HG03439 (cell line): Measurements from ENCODE around the gene PTPRM.

Experiments
- ATAC-seq: cut with Tn5 transposase; IDR thresholded peaks from one replicate; pipeline ENCODE4 v1.9.1; 2021; ENCODE audit warnings: mild to moderate bottlenecking, moderate library complexity; ENCODE audit not compliant: unreplicated experiment

PTPRM gene

GRCh38 chr18:8366070-8366469 lies 799.0 kb downstream of the PTPRM start:
- ATAC-seq: no peak

GRCh38 chr18:8366656-8367055 lies 799.5 kb downstream of the PTPRM start:
- no peak for ATAC-seq

DNA sequence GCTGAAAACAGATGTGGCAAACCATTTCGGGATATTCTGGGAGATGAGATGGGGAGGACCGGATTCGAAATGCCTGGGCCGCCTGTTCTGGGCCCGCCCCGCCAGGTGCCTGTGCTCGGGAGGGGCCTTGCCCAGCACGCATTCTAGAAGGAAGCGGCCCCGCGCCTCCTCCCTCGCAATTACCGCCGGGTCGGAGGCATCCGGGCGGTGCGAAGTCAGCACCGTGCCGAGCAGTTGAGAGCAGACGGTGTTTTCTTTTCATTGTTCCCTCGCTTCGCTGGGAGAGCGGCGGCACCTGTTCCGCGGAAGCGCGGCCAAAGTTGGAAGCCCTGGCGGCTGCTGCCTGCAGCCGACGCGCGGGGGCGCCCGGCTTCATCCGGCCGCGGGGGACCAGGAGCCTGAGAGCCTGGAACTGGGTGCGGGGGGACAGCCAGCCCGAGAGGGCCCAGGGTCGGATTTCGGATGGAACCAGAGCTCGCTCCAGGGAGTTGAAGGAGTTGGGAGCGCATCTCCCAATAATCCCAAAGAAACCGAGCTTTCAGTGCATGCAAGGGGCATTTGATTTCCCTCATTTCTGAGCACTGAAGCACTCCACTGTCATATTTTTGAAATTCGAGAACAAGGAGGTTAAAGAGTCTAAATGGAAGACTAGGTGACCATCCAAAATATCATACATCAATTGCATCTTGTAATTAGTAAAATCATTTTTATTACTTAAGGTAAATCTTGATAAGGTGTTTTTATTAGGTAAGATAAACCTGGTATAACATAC lies 800.3 kb downstream of the PTPRM start:
- no peak for ATAC-seq

GRCh38 chr18:8368512-8369217 lies 801.5 kb downstream of the PTPRM start:
- ATAC-seq: no peak

DNA sequence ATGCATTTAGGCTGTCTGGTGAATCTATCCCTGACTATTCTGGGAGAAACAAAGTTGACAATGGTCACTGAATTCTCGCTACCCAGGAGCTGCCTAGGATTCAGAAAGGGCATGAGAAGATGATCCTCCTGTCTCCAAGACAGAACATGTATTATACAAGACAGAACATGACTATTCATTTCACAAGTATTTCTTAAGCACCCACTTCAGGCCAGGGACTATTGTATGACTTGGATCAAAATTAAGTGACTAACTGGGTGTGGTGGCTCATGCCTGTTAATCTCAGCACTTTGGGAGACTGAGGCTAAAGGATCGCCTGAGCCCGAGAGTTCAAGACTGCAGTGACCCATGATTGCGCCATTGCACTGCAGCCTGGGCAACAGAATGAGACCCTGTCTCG lies 806.4 kb downstream of the PTPRM start:
- ATAC-seq: no peak

- ATAC-seq: no peak
These were observed 807.6 kb downstream of the PTPRM start for GRCh38 chr18:8374676-8375075.

- ATAC-seq: no peak
These were observed 808.1 kb downstream of the PTPRM start for GRCh38 chr18:8375249-8375648.

DNA sequence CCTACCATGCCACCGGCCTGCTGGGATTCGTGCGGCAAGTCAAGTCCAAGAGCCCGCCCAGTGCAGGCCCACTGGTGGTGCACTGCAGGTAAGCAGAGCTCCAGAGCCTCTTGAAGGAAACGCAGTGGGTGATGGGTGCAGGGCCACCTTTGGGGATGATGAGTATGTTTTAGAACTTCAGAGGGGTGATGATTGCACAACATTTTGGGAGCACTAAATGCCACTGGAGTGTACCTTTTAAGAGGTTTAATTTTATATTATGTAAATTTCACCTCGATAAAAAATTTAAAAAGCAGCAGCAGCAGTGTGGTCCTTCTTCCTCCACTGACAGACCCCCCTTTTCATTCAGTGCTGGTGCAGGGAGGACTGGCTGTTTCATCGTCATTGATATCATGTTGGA lies 809.0 kb downstream of the PTPRM start:
- ATAC-seq: no peak

DNA sequence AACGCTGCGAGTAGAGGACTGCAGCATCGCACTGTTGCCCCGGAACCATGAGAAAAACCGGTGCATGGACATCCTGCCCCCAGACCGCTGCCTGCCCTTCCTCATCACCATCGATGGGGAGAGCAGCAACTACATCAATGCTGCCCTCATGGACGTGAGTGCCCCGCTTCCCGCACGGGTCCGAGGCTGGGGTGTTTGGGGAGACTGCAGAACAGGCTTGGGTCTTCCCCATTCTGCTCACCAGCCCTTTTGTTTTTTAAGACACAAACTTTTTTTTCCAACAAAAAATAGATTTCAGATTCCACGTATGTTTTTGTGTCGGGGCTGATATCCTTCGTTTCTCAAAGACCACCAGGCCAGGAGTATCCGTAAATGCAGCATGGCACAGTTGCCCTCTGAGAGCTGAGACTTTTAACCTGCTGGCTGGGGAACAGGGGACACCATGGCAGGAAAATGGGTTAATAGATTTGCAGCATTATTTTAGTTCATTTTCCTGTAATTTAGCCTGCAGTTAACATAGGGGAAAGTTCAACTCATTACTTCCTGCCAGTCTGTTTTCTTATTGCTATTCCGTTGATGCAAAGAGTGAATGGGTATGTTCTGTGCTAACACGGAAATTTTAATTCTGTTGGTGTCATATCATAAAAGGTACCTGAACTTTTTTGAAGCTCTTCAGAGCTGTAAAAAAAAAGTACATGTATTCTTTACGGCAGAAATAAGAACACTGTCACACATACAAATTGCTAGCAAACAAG lies 812.2 kb downstream of the PTPRM start:
- no peak for ATAC-seq

GRCh38 chr18:8380006-8380405 lies 812.9 kb downstream of the PTPRM start:
- no peak for ATAC-seq

- no peak for ATAC-seq
These were observed 813.8 kb downstream of the PTPRM start for GRCh38 chr18:8380926-8381325.

- ATAC-seq: no peak
These were observed 814.8 kb downstream of the PTPRM start for GRCh38 chr18:8381821-8382459.

GRCh38 chr18:8385400-8385799 lies 818.3 kb downstream of the PTPRM start:
- no peak for ATAC-seq

DNA sequence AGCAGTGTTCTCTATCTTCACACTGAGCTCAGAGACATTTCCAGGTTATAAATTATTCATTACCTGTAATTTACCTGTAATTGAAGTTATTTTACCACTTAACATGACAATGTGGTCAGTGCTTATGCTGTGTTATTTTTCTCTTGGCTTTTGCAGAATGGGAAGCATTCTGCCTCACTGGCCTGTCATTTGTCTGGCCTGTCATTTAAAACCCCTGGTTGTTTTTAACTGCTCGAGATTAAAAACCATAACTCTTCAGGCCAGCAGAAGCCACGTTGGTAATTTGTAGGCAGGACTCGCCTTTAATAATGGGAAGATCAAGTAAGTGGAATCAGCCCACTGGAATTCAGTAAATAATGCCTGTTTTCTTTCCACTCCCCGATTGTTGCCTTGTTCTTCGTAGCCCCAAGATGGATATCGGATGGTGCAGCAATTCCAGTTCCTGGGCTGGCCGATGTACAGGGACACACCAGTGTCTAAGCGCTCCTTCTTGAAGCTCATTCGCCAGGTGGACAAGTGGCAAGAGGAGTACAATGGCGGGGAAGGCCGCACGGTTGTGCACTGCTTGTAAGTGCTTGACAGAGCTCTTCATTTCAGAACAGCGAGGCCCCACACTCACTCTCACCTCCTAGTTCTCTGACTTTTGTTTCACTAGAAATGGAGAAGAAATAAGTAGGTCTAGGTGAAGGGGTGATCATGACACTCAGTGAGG lies 819.7 kb downstream of the PTPRM start:
- no peak for ATAC-seq

- no peak for ATAC-seq
These were observed 822.5 kb downstream of the PTPRM start for GRCh38 chr18:8389391-8390340.

DNA sequence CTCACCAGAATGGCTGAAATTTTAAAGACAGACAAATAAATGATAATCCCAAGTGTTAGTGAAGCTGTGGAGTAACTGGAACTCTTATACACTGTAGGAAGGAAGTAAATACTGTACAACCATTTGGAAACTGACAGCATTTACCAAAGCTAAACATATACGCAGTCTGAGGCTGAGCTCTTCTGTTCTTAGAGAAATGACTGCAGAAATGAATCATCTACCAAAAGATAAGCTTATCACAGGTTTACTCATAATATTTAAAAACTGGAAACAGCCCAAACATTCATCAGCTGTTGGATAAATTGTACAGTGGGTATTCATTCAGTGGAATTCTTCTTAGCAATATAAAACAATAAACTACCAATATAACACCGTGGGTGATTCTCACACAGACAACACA lies 824.0 kb downstream of the PTPRM start:
- no peak for ATAC-seq

DNA sequence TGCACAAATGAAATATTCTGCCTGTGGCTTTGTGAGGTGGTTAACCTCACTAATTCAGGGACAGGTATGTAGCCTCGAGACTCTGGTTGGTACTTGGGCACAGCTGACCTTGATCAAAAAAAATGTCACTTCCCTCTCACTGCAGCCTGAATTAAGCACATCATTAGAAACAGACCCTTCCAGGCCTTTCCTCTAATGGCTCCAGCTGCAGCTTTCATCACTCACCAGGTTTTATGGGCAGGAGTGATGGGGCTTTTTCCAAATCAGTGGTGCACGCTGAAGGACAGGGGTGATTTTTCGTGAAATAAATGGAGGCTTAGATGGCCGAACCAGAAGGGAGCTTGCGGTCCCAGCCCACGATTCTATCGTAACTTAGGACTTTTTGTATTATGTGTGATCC lies 829.1 kb downstream of the PTPRM start:
- ATAC-seq: no peak

DNA sequence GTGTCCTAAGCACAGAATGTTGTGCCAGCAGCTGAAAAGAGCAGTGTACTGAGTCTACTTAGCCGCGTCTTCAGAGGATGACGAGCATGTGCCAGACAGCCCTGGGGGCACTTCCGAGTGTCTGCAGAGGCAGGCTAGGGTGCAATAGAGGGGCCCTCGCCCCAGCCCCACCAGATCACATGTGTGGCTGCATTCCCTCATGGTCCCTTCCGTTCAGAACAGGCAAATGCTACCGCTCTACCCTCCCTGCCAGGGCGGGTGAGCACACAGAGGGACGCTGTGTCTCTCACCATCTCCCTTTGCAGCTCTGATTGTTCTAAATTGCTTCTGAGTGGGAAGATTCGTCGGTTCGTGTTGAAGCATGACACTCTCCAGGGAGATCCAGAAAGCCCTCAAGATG lies 829.9 kb downstream of the PTPRM start:
- no peak for ATAC-seq

DNA sequence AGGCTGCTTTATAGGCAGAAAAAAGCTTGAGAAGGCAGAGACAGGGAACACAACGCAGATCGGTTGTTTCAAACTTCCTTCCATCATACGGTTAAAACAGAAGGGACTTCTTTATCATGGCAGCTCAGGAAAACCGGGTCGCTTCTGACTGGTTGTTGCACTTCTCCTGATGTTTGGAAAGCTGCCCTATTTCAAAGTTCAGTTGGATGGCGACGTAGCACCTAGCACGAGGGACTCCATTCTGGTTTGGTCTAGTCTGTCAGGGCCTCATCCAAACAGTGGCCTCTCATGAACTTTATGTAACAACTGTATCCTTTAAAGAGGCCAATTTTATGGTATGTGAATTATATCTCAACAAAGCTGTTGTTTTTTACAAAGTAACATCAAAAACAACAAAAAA lies 832.0 kb downstream of the PTPRM start:
- no peak for ATAC-seq
